SH-SY5Y (cell line): ENCODE data around the gene ARHGEF11.

Experiments
- GATA2 ChIP-seq: IDR thresholded peaks from 2 replicates; pipeline ENCODE4 v1.6.1; 2011; ENCODE audit warnings: mild to moderate bottlenecking, low read depth, low read length
- GATA3 ChIP-seq: IDR thresholded peaks from 2 replicates; pipeline ENCODE4 v1.6.1; 2011; ENCODE audit warnings: low read depth, mild to moderate bottlenecking, low read length, moderate library complexity

GRCh38 chr1:156909671-156910070, 135.9 kb downstream of the ARHGEF11 start:
- no peak for TF ChIP-seq GATA2
- no peak for TF ChIP-seq GATA3
